Kidney capillary endothelial cell (primary cell): ENCODE measurements around the gene PTEN.

ENCODE experiments used
- DNase-seq: peaks from one replicate; pipeline ENCODE4 v3.0.0-alpha.2; 2018; ENCODE audit warnings: low spot score

Gene PTEN

DNA sequence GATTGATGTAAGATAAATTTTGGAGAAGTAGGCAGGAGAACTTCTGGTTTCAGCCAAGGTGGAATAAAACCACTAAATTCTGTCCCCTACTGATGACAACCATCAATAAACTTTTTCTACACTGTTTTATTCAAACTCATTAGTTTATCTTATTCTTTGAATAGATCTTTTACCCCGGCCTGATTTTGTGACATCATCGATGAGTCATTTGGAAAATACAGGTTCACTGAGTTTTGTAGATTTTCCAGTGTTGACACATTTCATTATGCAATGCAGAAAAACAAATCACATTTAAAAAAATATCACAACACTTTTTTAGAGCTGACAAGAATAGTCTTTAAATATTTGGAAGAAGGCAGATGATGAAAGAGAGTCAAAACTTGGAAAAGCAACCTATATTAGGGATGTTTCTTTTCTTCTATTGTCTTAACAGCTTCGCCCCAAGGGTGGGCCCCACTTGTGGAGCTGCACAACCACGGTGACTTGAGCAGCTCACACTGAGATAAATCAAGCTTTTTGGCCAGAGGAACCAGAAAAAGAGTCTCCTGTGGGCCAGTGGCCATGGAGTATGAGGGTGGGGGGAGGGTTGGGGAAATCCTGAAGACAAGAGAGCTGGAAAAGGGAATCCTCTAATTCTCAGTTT, 112.8 kb downstream of the PTEN start:
- no peak for DNase-seq

DNA sequence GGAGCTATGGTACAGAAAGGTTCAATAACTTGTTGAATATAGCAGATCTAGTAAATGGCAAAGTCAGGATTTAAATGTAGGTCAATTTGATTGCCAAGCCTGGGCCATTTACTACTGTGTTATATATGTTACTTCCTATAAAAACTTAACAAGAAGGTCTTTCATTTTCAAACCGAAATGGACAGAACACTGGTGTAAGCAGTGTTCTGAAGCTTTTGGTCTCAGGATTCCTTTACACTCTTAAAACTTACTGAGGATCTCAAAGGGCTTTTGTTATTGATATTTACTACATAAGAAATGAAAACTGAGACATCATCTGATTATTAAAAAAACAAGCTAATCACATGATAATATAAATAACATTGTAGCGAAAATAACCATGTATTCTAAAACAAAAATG, 114.7 kb downstream of the PTEN start:
- DNase-seq, result no peak

DNA sequence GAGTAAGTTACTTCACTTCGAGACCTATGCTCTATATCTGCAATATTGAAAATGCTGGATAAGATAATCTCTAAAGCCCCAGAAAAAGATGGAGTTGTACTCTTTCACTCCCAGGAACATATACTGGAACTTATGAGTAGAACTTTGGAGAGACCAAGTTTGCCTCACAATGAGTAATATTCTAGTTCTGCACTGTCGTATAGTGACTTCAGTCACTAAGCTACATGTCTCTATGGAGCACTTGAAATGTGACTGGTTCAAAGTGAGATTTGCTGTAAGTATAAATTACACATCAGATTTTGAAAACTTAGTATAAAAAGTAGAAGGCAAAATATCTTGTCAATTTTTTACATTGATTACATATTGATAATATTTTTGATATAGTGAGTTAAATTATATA, 116.4 kb downstream of the PTEN start:
- DNase-seq, result no peak

GRCh38 chr10:87983716-87984115, 120.3 kb downstream of the PTEN start:
- no peak for DNase-seq

DNA sequence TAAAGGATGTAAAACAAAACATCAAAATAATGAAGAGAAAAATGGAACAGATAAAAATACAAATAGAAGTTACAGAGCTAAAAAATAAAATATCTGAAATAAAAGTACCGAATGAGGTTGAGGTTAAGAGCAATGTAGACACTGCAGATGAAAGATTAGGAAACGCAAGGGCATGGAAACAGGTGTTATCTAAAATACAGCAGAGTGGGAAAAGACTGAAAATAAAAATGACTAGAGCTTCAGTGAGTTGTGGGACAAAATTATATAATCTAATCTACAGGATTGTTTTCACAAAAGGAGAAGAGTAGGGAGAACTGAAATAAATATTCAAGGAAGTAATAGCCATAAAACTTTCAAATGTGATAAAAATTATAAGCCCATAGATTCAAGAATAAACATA, 123.8 kb downstream of the PTEN start:
- DNase-seq, result no peak

DNA sequence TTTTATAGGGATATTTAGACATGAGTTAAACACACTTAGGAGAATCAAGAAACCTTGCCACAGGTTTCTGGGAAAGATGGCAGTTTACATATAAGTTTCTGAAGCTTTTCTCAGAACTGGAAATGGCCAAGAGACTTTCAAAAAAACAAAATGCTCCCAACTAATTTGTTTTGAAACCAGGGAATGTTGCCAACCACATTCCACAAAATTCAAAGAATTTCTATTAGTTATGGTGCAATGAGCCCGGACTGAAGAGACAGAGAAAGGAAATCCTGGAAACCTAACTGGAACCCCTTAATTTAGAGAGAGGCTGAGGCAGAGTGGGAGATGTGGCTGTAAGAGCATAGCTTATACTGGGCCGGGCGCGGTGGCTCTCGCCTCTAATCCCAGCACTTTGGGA, 128.5 kb downstream of the PTEN start:
- DNase-seq, result no peak

- DNase-seq, result no peak
These were observed 141.0 kb downstream of the PTEN start for GRCh38 chr10:88004451-88004850.

GRCh38 chr10:88006261-88006660, 142.8 kb downstream of the PTEN start:
- DNase-seq, result no peak

DNA sequence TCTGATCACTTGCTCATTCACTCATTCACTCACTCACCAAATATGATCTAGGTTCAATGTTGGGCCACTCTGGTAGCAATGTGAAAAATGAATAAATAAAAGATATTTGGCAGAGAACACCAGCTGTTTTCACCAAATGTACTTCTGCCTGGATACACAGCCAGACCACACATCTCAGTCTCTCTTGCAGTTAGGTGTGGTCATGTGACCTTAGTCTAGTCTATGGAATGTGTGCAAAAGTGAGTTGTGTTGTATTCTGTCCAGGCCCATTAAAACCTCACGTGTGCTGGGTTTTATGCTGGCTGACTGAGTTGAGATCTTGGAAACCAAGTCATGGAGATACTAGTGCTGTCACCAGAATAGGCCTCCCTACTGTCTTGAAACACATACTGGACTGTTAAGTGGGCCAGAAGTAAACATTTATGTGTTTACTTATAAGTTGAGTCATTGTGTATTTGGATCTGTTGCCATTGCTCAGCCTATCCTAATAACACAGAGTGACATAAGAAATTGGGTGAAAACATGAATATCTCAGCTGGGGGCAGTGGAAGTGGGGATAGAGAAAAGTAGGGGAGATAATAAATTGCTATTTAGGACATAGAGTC, 145.5 kb downstream of the PTEN start:
- no peak for DNase-seq

GRCh38 chr10:88012641-88013040, 149.2 kb downstream of the PTEN start:
- DNase-seq, result no peak

- no peak for DNase-seq
These were observed 154.4 kb downstream of the PTEN start for GRCh38 chr10:88017781-88018180.

DNA sequence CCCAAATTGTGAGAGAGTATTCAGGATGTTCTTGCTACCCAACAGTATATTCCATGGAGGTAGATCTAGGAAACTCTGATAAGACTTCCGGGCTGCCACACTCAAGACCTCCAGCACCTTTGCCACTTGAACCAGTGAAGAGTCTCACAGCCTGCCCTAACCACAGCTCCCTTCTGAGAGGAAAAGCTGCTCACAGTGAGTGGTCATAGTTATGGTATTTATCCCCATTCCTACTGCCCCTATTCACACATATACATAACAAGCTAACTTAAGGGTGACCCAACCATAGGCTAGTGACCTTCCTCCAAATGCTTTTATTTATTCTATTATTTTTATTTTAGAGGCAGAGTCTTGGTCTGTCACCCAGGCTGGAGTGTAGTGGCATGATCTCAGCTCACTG, 156.3 kb downstream of the PTEN start:
- no peak for DNase-seq
